Uterus (tissue), 2 donors: Measurements from ENCODE around the gene ALAS1.

Experiments used
- CTCF ChIP-seq, 4 experiments: fragments of 200-600 bp in 2 of 4; fragments of 450-650 bp in 2 of 4; sonication (generic) in 2 of 4; IDR thresholded peaks; one replicate each; pipeline ENCODE4 v1.5.1; 2016 to 2019; ENCODE audit warnings: antibody characterized with exemption in 4 of 4, mild to moderate bottlenecking in 2 of 4, moderate library complexity in 1 of 4
- POLR2A ChIP-seq, 2 donors: fragments of 450-650 bp; IDR thresholded peaks; one replicate each; pipeline ENCODE4 v1.6.1; 2016; ENCODE audit warnings: antibody characterized with exemption in 2 of 2, mild to moderate bottlenecking in 1 of 2, moderate library complexity in 1 of 2

- TF ChIP-seq CTCF (IDR thresholded peaks at IDR 0.05) (no peak), POLR2A (IDR thresholded peaks at IDR 0.05) (no peak)
Measured at GRCh38 chr3:52237006-52237656, 39.2 kb downstream of the ALAS1 start.
